DOHH2 (cell line): ENCODE data around the gene CHKB.

Source experiments
- H3F3A ChIP-seq: fragments of 200-600 bp; sonication (generic), shearing (Covaris generic); 2 replicates; pipeline ENCODE4 v1.6.0; 2016; ENCODE audit warnings: antibody characterized with exemption, mild to moderate bottlenecking; ENCODE audit not compliant: control insufficient read depth, insufficient read depth
- H3K27ac ChIP-seq: fragments of 200-600 bp; sonication (generic); 2 replicates; pipeline ENCODE4 v1.5.1; 2014; ENCODE audit warnings: low read depth, mild to moderate bottlenecking, low read length, moderate library complexity
- H3K27me3 ChIP-seq: fragments of 200-600 bp; sonication (generic); 2 replicates; pipeline ENCODE4 v1.6.1; 2014; ENCODE audit warnings: mild to moderate bottlenecking, low read length, mixed read lengths; ENCODE audit not compliant: control insufficient read depth
- H3K36me3 ChIP-seq: fragments of 200-600 bp; sonication (generic); 2 replicates; pipeline ENCODE4 v1.6.1; 2014; ENCODE audit warnings: mild to moderate bottlenecking, low read length, moderate library complexity, mixed read lengths; ENCODE audit not compliant: control insufficient read depth
- H3K4me1 ChIP-seq: fragments of 200-600 bp; sonication (generic); 2 replicates; pipeline ENCODE4 v1.6.1; 2014; ENCODE audit warnings: mild to moderate bottlenecking, low read length, mixed read lengths; ENCODE audit not compliant: control insufficient read depth
- H3K4me2 ChIP-seq: fragments of 200-600 bp; sonication (generic); 2 replicates; pipeline ENCODE4 v1.6.0; 2014; ENCODE audit warnings: mild to moderate bottlenecking, low read length, moderate library complexity
- H3K4me3 ChIP-seq: fragments of 200-600 bp; sonication (generic); 2 replicates; pipeline ENCODE4 v1.5.1; 2014; ENCODE audit warnings: mild to moderate bottlenecking, low read length, mixed read lengths
- H3K79me2 ChIP-seq: fragments of 200-600 bp; sonication (generic); 2 replicates; pipeline ENCODE4 v1.6.1; 2014; ENCODE audit warnings: mild to moderate bottlenecking, low read length, mixed read lengths; ENCODE audit not compliant: control insufficient read depth
- H3K9me2 ChIP-seq: fragments of 200-600 bp; sonication (generic); replicated peaks from 2 replicates; pipeline ENCODE4 v1.6.1; 2014; ENCODE audit warnings: mild to moderate bottlenecking, low read length, mixed read lengths; ENCODE audit not compliant: control insufficient read depth
- H3K9me3 ChIP-seq: fragments of 200-600 bp; sonication (generic); 2 replicates; pipeline ENCODE4 v1.6.1; 2014; ENCODE audit warnings: antibody characterized with exemption, low read length, mixed read lengths; ENCODE audit not compliant: control insufficient read depth, insufficient read depth
- H4K20me1 ChIP-seq: fragments of 200-600 bp; sonication (generic); 2 replicates; pipeline ENCODE4 v1.6.0; 2014; ENCODE audit warnings: low read depth, mild to moderate bottlenecking, antibody characterized with exemption, low read length, moderate library complexity; ENCODE audit not compliant: control insufficient read depth, insufficient read depth
- EZH2phosphoT487 ChIP-seq: fragments of 200-600 bp; sonication (generic); IDR thresholded peaks from 2 replicates; pipeline ENCODE4 v1.6.1; 2017; ENCODE audit warnings: borderline replicate concordance, mild to moderate bottlenecking, antibody characterized with exemption, low read length, moderate library complexity, mixed read lengths
- TF ChIP-seq, protein P1 (sequence below): fragments of 200-600 bp; sonication (generic); IDR thresholded peaks from one replicate; pipeline ENCODE4 v1.5.1; 2014; ENCODE audit warnings: antibody characterized with exemption, mild to moderate bottlenecking, low read depth, low read length; ENCODE audit not compliant: poor library complexity, severe bottlenecking

Gene CHKB

DNA sequence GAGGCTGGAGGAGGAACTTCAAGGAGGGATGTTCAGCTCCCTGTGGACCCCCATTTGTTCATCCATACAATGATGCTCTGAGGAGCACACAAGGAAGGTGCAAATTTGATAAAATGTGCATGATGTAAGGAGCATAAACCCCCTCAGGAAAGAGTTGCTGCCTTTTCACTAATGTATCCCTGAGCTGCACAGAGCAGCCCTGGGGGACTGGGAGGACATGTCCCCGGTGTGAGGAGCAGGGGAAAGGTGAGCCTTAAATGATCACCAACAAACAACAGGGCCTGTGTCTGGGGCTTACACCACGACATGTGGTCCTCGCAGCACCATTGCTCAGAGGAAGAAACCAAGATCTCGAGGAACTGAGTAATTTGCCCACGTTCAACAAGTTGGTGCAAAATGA, 14.4 kb upstream of the CHKB start:
- H3F3A ChIP-seq, result 0 out of 2 replicates have a peak, but pooled peaks cover 4% of the 10 kb centered on the region
- H3K9me2 ChIP-seq, result no peaks in the 10 kb centered on the region

DNA sequence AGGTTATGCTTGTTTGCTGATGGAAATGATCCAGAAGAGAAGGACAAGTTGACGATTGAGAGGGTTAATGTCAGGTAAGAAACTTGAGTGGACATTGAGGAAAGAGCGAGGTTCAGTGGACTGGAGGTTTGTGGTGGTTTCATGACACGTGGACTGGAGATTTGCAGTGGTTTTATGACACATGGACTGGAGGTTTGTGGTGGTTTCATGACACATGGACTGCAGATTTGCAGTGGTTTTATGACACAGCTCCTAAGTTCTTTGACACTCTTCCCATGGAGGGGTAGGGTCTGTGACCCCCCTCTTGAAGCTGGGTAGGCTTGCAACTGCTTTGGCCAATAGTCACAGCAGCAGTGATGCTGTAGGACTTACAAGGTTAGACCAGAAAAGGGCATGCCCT, 12.5 kb upstream of the CHKB start:
- no peaks in the 10 kb centered on the region for H3K9me3 ChIP-seq
- H3K4me2 ChIP-seq, result no peak overlapping the region
- H3K36me3 ChIP-seq, result no peaks in the 10 kb centered on the region
- no peaks in the 10 kb centered on the region for H3K4me1 ChIP-seq
- no peak overlapping the region for H3K4me3 ChIP-seq
- TF ChIP-seq, protein P1, sequence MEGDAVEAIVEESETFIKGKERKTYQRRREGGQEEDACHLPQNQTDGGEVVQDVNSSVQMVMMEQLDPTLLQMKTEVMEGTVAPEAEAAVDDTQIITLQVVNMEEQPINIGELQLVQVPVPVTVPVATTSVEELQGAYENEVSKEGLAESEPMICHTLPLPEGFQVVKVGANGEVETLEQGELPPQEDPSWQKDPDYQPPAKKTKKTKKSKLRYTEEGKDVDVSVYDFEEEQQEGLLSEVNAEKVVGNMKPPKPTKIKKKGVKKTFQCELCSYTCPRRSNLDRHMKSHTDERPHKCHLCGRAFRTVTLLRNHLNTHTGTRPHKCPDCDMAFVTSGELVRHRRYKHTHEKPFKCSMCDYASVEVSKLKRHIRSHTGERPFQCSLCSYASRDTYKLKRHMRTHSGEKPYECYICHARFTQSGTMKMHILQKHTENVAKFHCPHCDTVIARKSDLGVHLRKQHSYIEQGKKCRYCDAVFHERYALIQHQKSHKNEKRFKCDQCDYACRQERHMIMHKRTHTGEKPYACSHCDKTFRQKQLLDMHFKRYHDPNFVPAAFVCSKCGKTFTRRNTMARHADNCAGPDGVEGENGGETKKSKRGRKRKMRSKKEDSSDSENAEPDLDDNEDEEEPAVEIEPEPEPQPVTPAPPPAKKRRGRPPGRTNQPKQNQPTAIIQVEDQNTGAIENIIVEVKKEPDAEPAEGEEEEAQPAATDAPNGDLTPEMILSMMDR, result no peak
- TF ChIP-seq EZH2phosphoT487, result no peak
- peaks cover 5% of the 10 kb centered on the region for H3K27me3 ChIP-seq
- H4K20me1 ChIP-seq, result no peaks in the 10 kb centered on the region
- H3K79me2 ChIP-seq, result no peaks in the 10 kb centered on the region
- no peaks in the 10 kb centered on the region for H3F3A ChIP-seq
- no peaks in the 10 kb centered on the region for H3K9me2 ChIP-seq
- H3K27ac ChIP-seq, result no peak overlapping the region

More for the DNA sequence above, 14.4 kb upstream of the CHKB start:
- H3K79me2 ChIP-seq, result no peaks in the 10 kb centered on the region
- no peaks in the 10 kb centered on the region for H4K20me1 ChIP-seq
- no peaks in the 10 kb centered on the region for H3K4me1 ChIP-seq
- H3K4me2 ChIP-seq, result no peak overlapping the region
- H3K27me3 ChIP-seq, result peaks cover 17% of the 10 kb centered on the region
- H3K9me3 ChIP-seq, result no peaks in the 10 kb centered on the region
- no peaks in the 10 kb centered on the region for H3K36me3 ChIP-seq
- no peak for TF ChIP-seq EZH2phosphoT487
- TF ChIP-seq, protein P1, result no peak
- no peak overlapping the region for H3K4me3 ChIP-seq
- H3K27ac ChIP-seq, result no peak overlapping the region

DNA sequence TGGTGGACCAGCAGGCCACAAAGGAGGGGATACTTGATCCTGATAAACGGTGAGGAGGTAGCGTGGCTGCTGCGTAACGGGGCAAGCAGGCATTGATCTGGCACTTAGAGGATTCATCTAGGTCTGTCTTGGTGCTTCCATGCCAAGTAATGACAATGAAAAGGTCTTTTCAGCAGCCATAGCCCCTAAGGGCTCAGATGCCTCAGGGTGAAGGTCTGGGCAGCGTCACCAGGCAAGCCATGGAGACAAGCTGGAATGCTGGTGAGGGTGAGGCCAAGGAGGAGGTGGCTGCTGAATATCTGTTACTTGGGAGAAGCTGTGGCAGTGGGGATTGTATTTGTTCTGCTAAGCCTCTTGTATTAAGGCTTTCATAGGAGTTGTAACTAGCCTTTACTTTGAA, 4.8 kb upstream of the CHKB start:
- Histone ChIP-seq H3K9me3 (no peaks in the 10 kb centered on the region), H4K20me1 (no peaks in the 10 kb centered on the region), H3F3A (no peaks in the 10 kb centered on the region), H3K36me3 (peaks cover 4% of the 10 kb centered on the region), H3K27me3 (no peaks in the 10 kb centered on the region), H3K4me1 (peaks cover 6% of the 10 kb centered on the region), H3K27ac (no peak overlapping the region), H3K79me2 (peaks cover 9% of the 10 kb centered on the region), H3K4me2 (no peak overlapping the region), H3K9me2 (no peaks in the 10 kb centered on the region), H3K4me3 (no peak overlapping the region)
- TF ChIP-seq EZH2phosphoT487, result no peak

DNA sequence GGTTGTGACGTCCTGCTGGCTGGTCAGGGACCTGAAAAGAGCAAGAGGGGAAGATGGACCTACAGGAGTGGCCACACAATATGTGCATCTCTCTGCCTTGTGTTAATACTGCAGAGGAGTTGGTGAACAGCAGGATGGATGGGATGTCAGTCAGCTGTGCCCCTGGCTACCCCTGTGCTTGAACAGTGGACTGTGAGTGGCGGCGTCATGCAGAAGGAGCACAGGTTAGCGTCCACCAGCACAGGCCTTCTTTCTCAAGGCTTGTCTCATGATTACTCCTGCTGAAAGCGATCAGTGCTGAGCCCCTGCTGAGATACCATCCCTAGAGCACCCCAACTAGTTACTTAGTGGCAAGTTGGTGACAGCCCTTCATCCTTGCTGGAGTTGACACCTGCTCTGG, 3.8 kb upstream of the CHKB start:
- H3K9me3 ChIP-seq, result no peaks in the 10 kb centered on the region
- no peak overlapping the region for H3K4me2 ChIP-seq
- H3K9me2 ChIP-seq, result no peaks in the 10 kb centered on the region
- no peak for TF ChIP-seq EZH2phosphoT487
- TF ChIP-seq, protein P1, result no peak
- H3K27ac ChIP-seq, result no peak overlapping the region
- peaks cover 9% of the 10 kb centered on the region for H3K36me3 ChIP-seq
- H3F3A ChIP-seq, result no peaks in the 10 kb centered on the region
- no peaks in the 10 kb centered on the region for H3K27me3 ChIP-seq
- peaks cover 11% of the 10 kb centered on the region for H3K4me1 ChIP-seq
- H4K20me1 ChIP-seq, result no peaks in the 10 kb centered on the region
- peaks cover 19% of the 10 kb centered on the region for H3K79me2 ChIP-seq
- no peak overlapping the region for H3K4me3 ChIP-seq
